Thoracic aorta (tissue), 2 donors: ENCODE measurements around the gene TLR8. TPM values are rescaled to one million over a fixed set of nuclear protein-coding genes. Genes with fewer than 3 reads are reported as not detected.

ENCODE experiments used
- ATAC-seq: fragments of 150-250 bp; one replicate; pipeline ENCODE4 v1.8.0; 2017; ENCODE audit warnings: low read depth; ENCODE audit not compliant: insufficient number of reproducible peaks, low FRiP score
- DNase-seq: peaks from one replicate; pipeline ENCODE4 v3.0.0-alpha.2; 2020; ENCODE audit warnings: low spot score
- H3K27ac ChIP-seq, 2 donors: fragments of 200-600 bp; sonication (generic); 1 replicate in 1 of 2; 2 replicates in 1 of 2; pipeline ENCODE4 v1.5.1; 2016; ENCODE audit warnings: mild to moderate bottlenecking in 2 of 2, moderate library complexity in 2 of 2
- H3K27me3 ChIP-seq: fragments of 200-600 bp; sonication (generic); replicated peaks from 2 replicates; pipeline ENCODE4 v1.6.0; 2016; ENCODE audit warnings: mild to moderate bottlenecking; ENCODE audit not compliant: insufficient read depth
- H3K36me3 ChIP-seq: fragments of 200-600 bp; sonication (generic); one replicate; pipeline ENCODE4 v1.5.1; 2016
- H3K4me1 ChIP-seq, 2 donors: fragments of 200-600 bp; sonication (generic); 1 replicate in 1 of 2; 2 replicates in 1 of 2; pipeline versions ENCODE4 v1.5.1 to v1.6.0; 2016; ENCODE audit warnings: low read depth in 2 of 2, mild to moderate bottlenecking in 1 of 2; ENCODE audit not compliant: control insufficient read depth in 1 of 2
- H3K4me3 ChIP-seq: fragments of 200-600 bp; sonication (generic); 2 replicates; pipeline ENCODE4 v1.5.1; 2016; ENCODE audit warnings: mild to moderate bottlenecking
- H3K9me3 ChIP-seq: fragments of 200-600 bp; sonication (generic); 2 replicates; pipeline ENCODE4 v1.5.1; 2016
- CTCF ChIP-seq: fragments of 200-600 bp; sonication (generic); IDR thresholded peaks from one replicate; pipeline ENCODE4 v1.5.1; 2019; ENCODE audit warnings: antibody characterized with exemption
- total RNA-seq, 2 donors: library from RNA; depleted of rRNA; stranded (reverse); fragments of >200 nt; gene quantifications; one replicate each; pipeline versions ENCODE4 v1.1.0 to v1.2.3, GENCODE V29; 2016

TLR8 gene
- total RNA-seq, 2 donors from 2014 or later = 3.4 to 6.1 TPM

GRCh38 chrX:12919051-12919450 lies 12.6 kb downstream of the TLR8 start:
- Histone ChIP-seq H3K4me3 (no peak overlapping the region), H3K27ac (no peak overlapping the region), H3K4me1 (no peaks in the 10 kb centered on the region), H3K27me3 (no peaks in the 10 kb centered on the region), H3K36me3 (no peaks in the 10 kb centered on the region), H3K9me3 (no peaks in the 10 kb centered on the region)
- no peak for TF ChIP-seq CTCF
- DNase-seq = no peak
- no peak for ATAC-seq

GRCh38 chrX:12919620-12920019 lies 13.2 kb downstream of the TLR8 start:
- no peak overlapping the region for H3K4me3 ChIP-seq
- TF ChIP-seq CTCF = no peak
- no peaks in the 10 kb centered on the region for H3K4me1 ChIP-seq
- H3K9me3 ChIP-seq = no peaks in the 10 kb centered on the region
- no peak for ATAC-seq
- no peak overlapping the region for H3K27ac ChIP-seq
- no peak for DNase-seq
- H3K27me3 ChIP-seq = no peaks in the 10 kb centered on the region
- no peaks in the 10 kb centered on the region for H3K36me3 ChIP-seq

GRCh38 chrX:12920990-12921389 lies 14.6 kb downstream of the TLR8 start:
- H3K27me3 ChIP-seq = no peaks in the 10 kb centered on the region
- DNase-seq = no peak
- H3K4me3 ChIP-seq = no peak overlapping the region
- no peaks in the 10 kb centered on the region for H3K4me1 ChIP-seq
- ATAC-seq = no peak
- H3K36me3 ChIP-seq = no peaks in the 10 kb centered on the region
- no peaks in the 10 kb centered on the region for H3K9me3 ChIP-seq
- no peak overlapping the region for H3K27ac ChIP-seq
- TF ChIP-seq CTCF = no peak

- ATAC-seq (no peak), DNase-seq (no peak)
- Histone ChIP-seq H3K36me3 (no peaks in the 10 kb centered on the region), H3K4me3 (no peak overlapping the region), H3K9me3 (no peaks in the 10 kb centered on the region), H3K27ac (no peak overlapping the region), H3K27me3 (no peaks in the 10 kb centered on the region), H3K4me1 (no peaks in the 10 kb centered on the region)
- TF ChIP-seq CTCF = no peak
These were observed 15.6 kb downstream of the TLR8 start for GRCh38 chrX:12921886-12922598.

GRCh38 chrX:12922599-12922919 lies 16.1 kb downstream of the TLR8 start:
- Histone ChIP-seq H3K27ac (no peak overlapping the region), H3K4me3 (no peak overlapping the region), H3K36me3 (no peaks in the 10 kb centered on the region), H3K4me1 (no peaks in the 10 kb centered on the region), H3K27me3 (no peaks in the 10 kb centered on the region), H3K9me3 (no peaks in the 10 kb centered on the region)
- DNase-seq = no peak
- TF ChIP-seq CTCF = no peak
- ATAC-seq = no peak
